GM21423 (cell line): ENCODE measurements around the gene UNC5C.

ENCODE experiments used
- ATAC-seq: cut with Tn5 transposase; IDR thresholded peaks from one replicate; pipeline ENCODE4 v1.9.1; 2021; ENCODE audit warnings: mild to moderate bottlenecking, moderate library complexity; ENCODE audit not compliant: unreplicated experiment

Gene UNC5C

GRCh38 chr4:95470622-95471021, 78.2 kb downstream of the UNC5C start:
- no peak for ATAC-seq

- ATAC-seq, result no peak
Measured at GRCh38 chr4:95469617-95470016, 79.2 kb downstream of the UNC5C start.

GRCh38 chr4:95466791-95467190, 82.0 kb downstream of the UNC5C start:
- no peak for ATAC-seq

- ATAC-seq, result no peak
Measured at GRCh38 chr4:95465010-95465409, 83.8 kb downstream of the UNC5C start.

GRCh38 chr4:95462921-95463320, 85.9 kb downstream of the UNC5C start:
- no peak for ATAC-seq

GRCh38 chr4:95457353-95457752, 91.4 kb downstream of the UNC5C start:
- ATAC-seq, result no peak

- ATAC-seq, result no peak
Measured at GRCh38 chr4:95450294-95450693, 98.5 kb downstream of the UNC5C start.

- ATAC-seq, result no peak
Measured at GRCh38 chr4:95446173-95446572, 102.6 kb downstream of the UNC5C start.

- no peak for ATAC-seq
Measured at GRCh38 chr4:95445251-95445650, 103.5 kb downstream of the UNC5C start.

- no peak for ATAC-seq
Measured at GRCh38 chr4:95444812-95445211, 104.0 kb downstream of the UNC5C start.

- ATAC-seq, result no peak
Measured at GRCh38 chr4:95439896-95440295, 108.9 kb downstream of the UNC5C start.

GRCh38 chr4:95439071-95439470, 109.7 kb downstream of the UNC5C start:
- no peak for ATAC-seq

GRCh38 chr4:95432466-95432865, 116.3 kb downstream of the UNC5C start:
- ATAC-seq, result no peak

GRCh38 chr4:95431678-95432077, 117.1 kb downstream of the UNC5C start:
- ATAC-seq, result no peak

- no peak for ATAC-seq
Measured at GRCh38 chr4:95429416-95429815, 119.4 kb downstream of the UNC5C start.

GRCh38 chr4:95428291-95429070, 120.3 kb downstream of the UNC5C start:
- no peak for ATAC-seq

- ATAC-seq, result no peak
Measured at GRCh38 chr4:95426455-95426854, 122.3 kb downstream of the UNC5C start.

GRCh38 chr4:95422436-95422835, 126.3 kb downstream of the UNC5C start:
- no peak for ATAC-seq

- no peak for ATAC-seq
Measured at GRCh38 chr4:95421869-95422268, 126.9 kb downstream of the UNC5C start.

GRCh38 chr4:95417531-95417930, 131.2 kb downstream of the UNC5C start:
- ATAC-seq, result no peak

- ATAC-seq, result no peak
Measured at GRCh38 chr4:95415346-95415771, 133.4 kb downstream of the UNC5C start.

GRCh38 chr4:95411371-95412088, 137.2 kb downstream of the UNC5C start:
- no peak for ATAC-seq
